SKM-1 treated with dmso at 0.1 percent for 144 hours (cell line): ENCODE measurements around the gene TNFRSF11A.

Experiments used
- DNase-seq: peaks from one replicate; lab custom pipeline; 2025; ENCODE audit not compliant: unreplicated experiment; lab: John Stamatoyannopoulos, UW

TNFRSF11A gene

GRCh38 chr18:62324181-62324828 is 805 bp upstream of the TNFRSF11A start:
- peak; percentile 28 for DNase-seq

GRCh38 chr18:62325806-62326645 is 916 bp downstream of the TNFRSF11A start:
- DNase-seq, result no peak

GRCh38 chr18:62326646-62327348 is 1.7 kb downstream of the TNFRSF11A start:
- no peak for DNase-seq

- DNase-seq, result no peak
These were observed 2.9 kb downstream of the TNFRSF11A start for GRCh38 chr18:62327977-62328376.

- no peak for DNase-seq
These were observed 3.7 kb downstream of the TNFRSF11A start for GRCh38 chr18:62328586-62329525.

- no peak for DNase-seq
These were observed 4.8 kb downstream of the TNFRSF11A start for GRCh38 chr18:62329691-62330454.

GRCh38 chr18:62330650-62331049 is 5.5 kb downstream of the TNFRSF11A start:
- no peak for DNase-seq

GRCh38 chr18:62331581-62332356 is 6.7 kb downstream of the TNFRSF11A start:
- DNase-seq, result no peak

GRCh38 chr18:62332431-62332830 is 7.3 kb downstream of the TNFRSF11A start:
- DNase-seq, result no peak

- DNase-seq, result no peak
These were observed 8.0 kb downstream of the TNFRSF11A start for GRCh38 chr18:62332964-62333695.

GRCh38 chr18:62334120-62334519 is 9.0 kb downstream of the TNFRSF11A start:
- no peak for DNase-seq

- DNase-seq, result no peak
These were observed 10.4 kb downstream of the TNFRSF11A start for GRCh38 chr18:62335494-62335893.

- DNase-seq, result no peak
These were observed 11.5 kb downstream of the TNFRSF11A start for GRCh38 chr18:62336618-62337017.

- no peak for DNase-seq
These were observed 12.2 kb downstream of the TNFRSF11A start for GRCh38 chr18:62337336-62337735.

GRCh38 chr18:62338446-62339105 is 13.5 kb downstream of the TNFRSF11A start:
- DNase-seq, result no peak

- no peak for DNase-seq
These were observed 14.2 kb downstream of the TNFRSF11A start for GRCh38 chr18:62339106-62339988.

GRCh38 chr18:62340996-62341395 is 15.9 kb downstream of the TNFRSF11A start:
- DNase-seq, result no peak
